Measurements from ENCODE around the gene PLEKHA7. TPM values are rescaled to one million over a fixed set of nuclear protein-coding genes. Genes with fewer than 3 reads are reported as not detected.

The PLEKHA7 gene
- total RNA-seq, 6 experiments from 2014 or later: 12.7 to 26.7 (median 21.5) TPM

GRCh38 chr11:16902781-16903378 is 111.3 kb downstream of the PLEKHA7 start:
- H3K4me1 ChIP-seq: peaks cover 0 to 16% (median 2%) of the 10 kb centered on the region in 4 donors
- no peaks in the 10 kb centered on the region for H3K36me3 ChIP-seq
- DNase-seq (no peak), ATAC-seq (peak in 1 of 4 donors; percentile 17)
- H3K27ac ChIP-seq: no peak overlapping the region
- 33% methylated on average over 2 of the region's 2 CpGs for WGBS (ENCODE audit: insufficient coverage, low coverage, low lambda C conversion rate, missing lambda C conversion rate)
- no peaks in the 10 kb centered on the region for H3K27me3 ChIP-seq
- no peak overlapping the region for H3K4me3 ChIP-seq
- TF ChIP-seq POLR2A (IDR thresholded peaks at IDR 0.05) (no peak), CTCF (IDR thresholded peaks at IDR 0.05) (no peak)
- H3K9me3 ChIP-seq: no peaks in the 10 kb centered on the region
- intact Hi-C loops (cut with DNase I): no loop called here

GRCh38 chr11:16902182-16902581 is 112.0 kb downstream of the PLEKHA7 start:
- Histone ChIP-seq H3K27ac (no peak overlapping the region), H3K4me1 (peaks cover 0 to 16% (median 2%) of the 10 kb centered on the region in 4 donors), H3K9me3 (no peaks in the 10 kb centered on the region), H3K27me3 (no peaks in the 10 kb centered on the region), H3K36me3 (no peaks in the 10 kb centered on the region), H3K4me3 (no peak overlapping the region)
- TF ChIP-seq CTCF (IDR thresholded peaks at IDR 0.05): no peak
- no peak for TF ChIP-seq POLR2A (IDR thresholded peaks at IDR 0.05)
- ATAC-seq (no peak), DNase-seq (no peak)
- intact Hi-C loops (cut with DNase I): no loop called here
- 91% methylated on average over 6 of the region's 6 CpGs for WGBS (ENCODE audit: insufficient coverage, low coverage, low lambda C conversion rate, missing lambda C conversion rate)

- ATAC-seq: no peak
- H3K27me3 ChIP-seq: no peaks in the 10 kb centered on the region
- no peak overlapping the region for H3K27ac ChIP-seq
- peaks cover 0 to 16% (median 2%) of the 10 kb centered on the region in 4 donors for H3K4me1 ChIP-seq
- no peak for TF ChIP-seq CTCF (IDR thresholded peaks at IDR 0.05)
- TF ChIP-seq POLR2A (IDR thresholded peaks at IDR 0.05): no peak
- H3K4me3 ChIP-seq: no peak overlapping the region
- intact Hi-C loops (cut with DNase I): no loop called here
- no peaks in the 10 kb centered on the region for H3K9me3 ChIP-seq
- DNase-seq: no peak
- H3K36me3 ChIP-seq: no peaks in the 10 kb centered on the region
Measured at GRCh38 chr11:16900491-16900890, 113.7 kb downstream of the PLEKHA7 start.

GRCh38 chr11:16899708-16900303 is 114.4 kb downstream of the PLEKHA7 start:
- Histone ChIP-seq H3K36me3 (no peaks in the 10 kb centered on the region), H3K9me3 (no peaks in the 10 kb centered on the region), H3K27me3 (no peaks in the 10 kb centered on the region), H3K27ac (no peak overlapping the region), H3K4me3 (no peak overlapping the region), H3K4me1 (peaks cover 0 to 16% (median 2%) of the 10 kb centered on the region in 4 donors)
- no peak for DNase-seq
- no peak for TF ChIP-seq CTCF (IDR thresholded peaks at IDR 0.05)
- no peak for TF ChIP-seq POLR2A (IDR thresholded peaks at IDR 0.05)
- peak; percentile 12 to 58 (median 47) for ATAC-seq
- intact Hi-C loops (cut with DNase I): no loop called here

All from right lobe of liver (tissue), 6 donors.